DND-41 (cell line): ENCODE data around the gene HMGXB3.

Experiments
- ATAC-seq: fragments of 200-7000 bp; cut with Tn5 transposase; 3 replicates; pipeline ENCODE4 v1.9.1; 2021; ENCODE audit warnings: low read depth; ENCODE audit not compliant: insufficient read depth
- DNase-seq: peaks from one replicate; pipeline ENCODE4 v3.0.0-alpha.2; 2020
- H2AFZ ChIP-seq: 2 replicates; pipeline ENCODE4 v1.6.0; 2012; ENCODE audit warnings: low read depth, low read length
- H3K27ac ChIP-seq: 2 replicates; pipeline ENCODE4 v1.5.1; 2012; ENCODE audit warnings: low read length, inconsistent platforms
- H3K27me3 ChIP-seq: fragments of 200-600 bp; sonication (generic); 2 replicates; pipeline ENCODE4 v1.6.0; 2012; ENCODE audit warnings: low read length, mild to moderate bottlenecking, inconsistent platforms; ENCODE audit not compliant: insufficient read depth, poor library complexity
- H3K36me3 ChIP-seq: 2 replicates; pipeline ENCODE4 v1.5.1; 2012; ENCODE audit warnings: low read length, inconsistent platforms; ENCODE audit not compliant: insufficient read depth
- H3K4me1 ChIP-seq: 2 replicates; pipeline ENCODE4 v1.5.1; 2012; ENCODE audit warnings: mild to moderate bottlenecking, low read length; ENCODE audit not compliant: insufficient read depth
- H3K4me2 ChIP-seq: 2 replicates; pipeline ENCODE4 v1.6.0; 2012; ENCODE audit warnings: mild to moderate bottlenecking, moderate library complexity, low read length, inconsistent platforms; ENCODE audit not compliant: insufficient read depth
- H3K4me3 ChIP-seq, 2 experiments: fragments of 200-600 bp in 1 of 2; shearing (Covaris generic) in 1 of 2; 2 replicates each; pipeline ENCODE4 v1.5.1; 2012 to 2016; ENCODE audit warnings: inconsistent platforms in 2 of 2, low read length in 2 of 2, mild to moderate bottlenecking in 2 of 2, low read depth in 1 of 2, moderate library complexity in 1 of 2
- H3K79me2 ChIP-seq: 2 replicates; pipeline ENCODE4 v1.6.0; 2012; ENCODE audit warnings: low read length, inconsistent platforms; ENCODE audit not compliant: insufficient read depth
- H3K9ac ChIP-seq: 2 replicates; pipeline ENCODE4 v1.6.0; 2012; ENCODE audit warnings: low read depth, mild to moderate bottlenecking, inconsistent platforms, low read length, moderate library complexity
- H3K9me3 ChIP-seq: 2 replicates; pipeline ENCODE4 v1.5.1; 2012; ENCODE audit warnings: low read length, moderate library complexity, mild to moderate bottlenecking, inconsistent platforms; ENCODE audit not compliant: insufficient read depth, severe bottlenecking
- H4K20me1 ChIP-seq: 2 replicates; pipeline ENCODE4 v1.6.0; 2012; ENCODE audit warnings: low read length; ENCODE audit not compliant: insufficient read depth
- CTCF ChIP-seq: IDR thresholded peaks from 2 replicates; pipeline ENCODE4 v1.5.1; 2012; ENCODE audit warnings: borderline replicate concordance, low read length, moderate library complexity, mild to moderate bottlenecking; ENCODE audit not compliant: poor library complexity, severe bottlenecking; ENCODE audit errors: extremely low read depth
- EZH2 ChIP-seq: IDR thresholded peaks from 3 replicates; pipeline ENCODE4 v1.6.1; 2012; ENCODE audit warnings: borderline replicate concordance, low read depth, mild to moderate bottlenecking, moderate library complexity, low read length, inconsistent platforms; ENCODE audit not compliant: severe bottlenecking

HMGXB3 gene

GRCh38 chr5:150001660-150002486 lies 1.3 kb downstream of the HMGXB3 start:
- Histone ChIP-seq H3K79me2 (peaks cover 62% of the 10 kb centered on the region), H3K4me3 (peak overlapping the region; percentile 57 to 68), H4K20me1 (peaks cover 15% of the 10 kb centered on the region; the same call in 1 of the 2 replicates), H3K9me3 (no peaks in the 10 kb centered on the region), H3K27me3 (no peaks in the 10 kb centered on the region), H2AFZ (peak overlapping the region; percentile 79), H3K27ac (peak overlapping the region; percentile 86), H3K9ac (peak overlapping the region; percentile 89), H3K4me2 (peak overlapping the region; percentile 83), H3K4me1 (peaks cover 39% of the 10 kb centered on the region), H3K36me3 (peaks cover 22% of the 10 kb centered on the region)
- ATAC-seq (peak; percentile 70), DNase-seq (peak; percentile 71)
- TF ChIP-seq CTCF (peak; percentile 66), EZH2 (no peak)

- ATAC-seq: no peak
- H3K4me1 ChIP-seq: peaks cover 23% of the 10 kb centered on the region
- H3K4me2 ChIP-seq: no peak overlapping the region
- peaks cover 66% of the 10 kb centered on the region for H3K36me3 ChIP-seq
- no peak for DNase-seq
- peaks cover 18% of the 10 kb centered on the region; the same call in 1 of the 2 replicates for H4K20me1 ChIP-seq
- H3K9me3 ChIP-seq: no peaks in the 10 kb centered on the region
- no peaks in the 10 kb centered on the region for H3K27me3 ChIP-seq
- no peak overlapping the region for H2AFZ ChIP-seq
- TF ChIP-seq EZH2: no peak
- TF ChIP-seq CTCF: no peak
- H3K4me3 ChIP-seq: no peak overlapping the region
- no peak overlapping the region for H3K27ac ChIP-seq
- peaks cover 59% of the 10 kb centered on the region for H3K79me2 ChIP-seq
- H3K9ac ChIP-seq: no peak overlapping the region
Observed at GRCh38 chr5:150006318-150006717, 5.8 kb downstream of the HMGXB3 start.

GRCh38 chr5:150007050-150007449 lies 6.5 kb downstream of the HMGXB3 start:
- no peak overlapping the region for H2AFZ ChIP-seq
- H3K79me2 ChIP-seq: peaks cover 52% of the 10 kb centered on the region
- ATAC-seq (no peak), DNase-seq (no peak)
- H3K27ac ChIP-seq: no peak overlapping the region
- no peak overlapping the region for H3K4me3 ChIP-seq
- TF ChIP-seq CTCF (no peak), EZH2 (no peak)
- no peaks in the 10 kb centered on the region for H3K27me3 ChIP-seq
- H3K4me1 ChIP-seq: peaks cover 16% of the 10 kb centered on the region
- no peak overlapping the region for H3K4me2 ChIP-seq
- peaks cover 72% of the 10 kb centered on the region for H3K36me3 ChIP-seq
- H4K20me1 ChIP-seq: peaks cover 12% of the 10 kb centered on the region; the same call in 1 of the 2 replicates
- H3K9me3 ChIP-seq: no peaks in the 10 kb centered on the region
- H3K9ac ChIP-seq: no peak overlapping the region
